Mucosa of rectum (tissue), 2 donors: ENCODE data around the gene MAP3K7.

Source experiments
- H3K27ac ChIP-seq, 2 donors: one replicate each; pipeline ENCODE4 v1.7.0; 2013; ENCODE audit warnings: inconsistent platforms in 2 of 2, low read depth in 2 of 2, low read length in 2 of 2
- H3K27me3 ChIP-seq, 2 donors: one replicate each; pipeline ENCODE4 v1.7.0; 2013; ENCODE audit warnings: low read length in 2 of 2; ENCODE audit not compliant: control insufficient read depth in 2 of 2, insufficient read depth in 2 of 2
- H3K36me3 ChIP-seq, 2 donors: one replicate each; pipeline ENCODE4 v1.7.0; 2013; ENCODE audit warnings: low read length in 2 of 2; ENCODE audit not compliant: control insufficient read depth in 2 of 2, insufficient read depth in 2 of 2
- H3K4me1 ChIP-seq, 2 donors: one replicate each; pipeline ENCODE4 v1.7.0; 2013; ENCODE audit warnings: low read length in 2 of 2, mild to moderate bottlenecking in 1 of 2; ENCODE audit not compliant: control insufficient read depth in 2 of 2, insufficient read depth in 2 of 2
- H3K4me3 ChIP-seq, 2 donors: one replicate each; pipeline ENCODE4 v1.7.0; 2013; ENCODE audit warnings: low read length in 2 of 2
- H3K9ac ChIP-seq, 2 donors: one replicate each; pipeline ENCODE4 v1.7.0; 2013; ENCODE audit warnings: low read length in 2 of 2, low read depth in 1 of 2, mild to moderate bottlenecking in 1 of 2
- H3K9me3 ChIP-seq, 2 donors: one replicate each; pipeline ENCODE4 v1.7.0; 2013; ENCODE audit warnings: low read length in 2 of 2; ENCODE audit not compliant: control insufficient read depth in 2 of 2
- donor health status: healthy.
- donor health status: Normal muscosa, but diverticular disease.

MAP3K7 gene

DNA sequence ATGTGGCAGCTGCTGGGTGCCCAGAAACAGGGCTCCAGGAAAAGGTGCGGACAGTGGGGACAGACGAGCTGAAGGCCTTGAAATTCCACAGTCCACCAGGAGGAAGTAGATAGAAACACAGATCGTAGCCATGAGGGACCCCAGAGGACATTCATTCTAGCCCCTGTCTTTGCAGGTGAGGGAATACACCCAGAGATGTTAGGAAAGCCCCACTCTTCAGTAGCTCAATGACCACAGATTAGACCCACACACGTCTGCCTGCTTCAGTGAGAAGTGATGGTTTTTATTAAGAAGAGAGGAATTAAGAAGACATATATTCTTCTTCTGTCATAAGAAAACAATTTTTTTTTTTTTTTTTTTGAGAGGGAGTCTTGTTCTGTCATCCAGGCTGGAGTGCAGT is 123.0 kb downstream of the MAP3K7 start:
- no peak overlapping the region for H3K27ac ChIP-seq
- no peaks in the 10 kb centered on the region for H3K27me3 ChIP-seq
- no peaks in the 10 kb centered on the region for H3K9me3 ChIP-seq
- no peak overlapping the region for H3K4me3 ChIP-seq
- no peaks in the 10 kb centered on the region for H3K4me1 ChIP-seq
- no peak overlapping the region for H3K9ac ChIP-seq
- no peaks in the 10 kb centered on the region for H3K36me3 ChIP-seq
